Esophagus squamous epithelium (tissue), 5 donors: ENCODE results near the gene FAM107B. TPM values are rescaled to one million over a fixed set of nuclear protein-coding genes. Genes with fewer than 3 reads are reported as not detected.

Experiments used
- DNase-seq: peaks from one replicate; lab custom pipeline; 2025; lab: John Stamatoyannopoulos, UW
- H3K27ac ChIP-seq, 4 donors: fragments of 200-600 bp; sonication (generic); one replicate each; pipeline ENCODE4 v1.5.1; 2016 to 2019; ENCODE audit warnings: mild to moderate bottlenecking in 1 of 4
- H3K27me3 ChIP-seq, 4 donors: fragments of 200-600 bp; sonication (generic); 1 replicate in 3 of 4; 2 replicates in 1 of 4; pipeline versions ENCODE4 v1.5.1 to v1.6.0; 2017 to 2021; ENCODE audit warnings: antibody characterized with exemption in 1 of 4
- H3K36me3 ChIP-seq, 3 donors: fragments of 200-600 bp; sonication (generic); one replicate each; pipeline ENCODE4 v1.5.1; 2016 to 2019
- H3K4me1 ChIP-seq, 3 donors: fragments of 200-600 bp; sonication (generic); one replicate each; pipeline ENCODE4 v1.5.1; 2017 to 2019
- H3K4me3 ChIP-seq, 4 donors: fragments of 200-600 bp; sonication (generic); 1 replicate in 3 of 4; 2 replicates in 1 of 4; pipeline ENCODE4 v1.5.1; 2016 to 2019; ENCODE audit warnings: mild to moderate bottlenecking in 2 of 4, moderate library complexity in 1 of 4
- H3K9me3 ChIP-seq, 3 donors: fragments of 200-600 bp; sonication (generic); one replicate each; pipeline ENCODE4 v1.5.1; 2016 to 2019
- CTCF ChIP-seq, 6 experiments: fragments of 450-650 bp in 4 of 6; fragments of 200-600 bp in 2 of 6; sonication (generic) in 2 of 6; IDR thresholded peaks; one replicate each; pipeline ENCODE4 v1.5.1; 2016 to 2019; ENCODE audit warnings: antibody characterized with exemption in 6 of 6, mild to moderate bottlenecking in 4 of 6, moderate library complexity in 4 of 6
- POLR2A ChIP-seq, 4 donors: fragments of 450-650 bp; IDR thresholded peaks; one replicate each; pipeline ENCODE4 v1.6.1; 2017; ENCODE audit warnings: antibody characterized with exemption in 4 of 4, mild to moderate bottlenecking in 4 of 4, moderate library complexity in 3 of 4
- WGBS, 2 donors: methylation state at CpG; one replicate each; pipeline ENCODE4 v1.1.5; 2018; 5-methylcytosine and 5-hydroxymethylcytosine counted together
- intact Hi-C: fragments of 100-400 bp; cut with DNase I; formaldehyde crosslinking; loops from one replicate; pipeline ENCODE4 v1.15.0; 2022
- total RNA-seq, 4 donors: library from RNA; depleted of rRNA; stranded (reverse); fragments of >200 nt; gene quantifications; one replicate each; pipeline ENCODE4 v1.1.0, GENCODE V29; 2016
- donor health status: DM: yes; HTN: yes; CAD: no.

The FAM107B gene
- total RNA-seq, 4 donors from 2014 or later, result 6.7 to 17.0 (median 12.9) TPM

- Histone ChIP-seq H3K4me1 (peaks cover 0 to 37% (median 8%) of the 10 kb centered on the region in 3 donors), H3K4me3 (no peak overlapping the region), H3K9me3 (no peaks in the 10 kb centered on the region), H3K27me3 (no peaks in the 10 kb centered on the region), H3K27ac (no peak overlapping the region), H3K36me3 (peaks cover 0 to 4% (median 0%) of the 10 kb centered on the region in 3 donors)
- WGBS, 2 donors, result 62 to 67% methylated on average over 7 of the region's 7 CpGs
- TF ChIP-seq POLR2A (IDR thresholded peaks at IDR 0.05), result no peak
- no peak for TF ChIP-seq CTCF (IDR thresholded peaks at IDR 0.05)
- intact Hi-C loops, result no loop called here
- DNase-seq, result no peak
These were observed 239.1 kb downstream of the FAM107B start for GRCh38 chr10:14535457-14536130.

GRCh38 chr10:14534152-14534551 lies 240.5 kb downstream of the FAM107B start:
- Histone ChIP-seq H3K4me1 (peaks cover 0 to 25% (median 2%) of the 10 kb centered on the region in 3 donors), H3K4me3 (no peak overlapping the region), H3K36me3 (peaks cover 0 to 16% (median 0%) of the 10 kb centered on the region in 3 donors), H3K27me3 (no peaks in the 10 kb centered on the region), H3K9me3 (no peaks in the 10 kb centered on the region), H3K27ac (no peak overlapping the region)
- no peak for DNase-seq
- TF ChIP-seq CTCF (IDR thresholded peaks at IDR 0.05) (no peak), POLR2A (IDR thresholded peaks at IDR 0.05) (no peak)
- intact Hi-C loops, result no loop called here
- WGBS, 2 donors, result 91 to 96% methylated on average over 3 to 7 of the region's 7 CpGs

- H3K27me3 ChIP-seq, result no peaks in the 10 kb centered on the region
- WGBS, 2 donors, result 80 to 81% methylated on average over 16 of the region's 16 CpGs
- H3K9me3 ChIP-seq, result no peaks in the 10 kb centered on the region
- H3K4me1 ChIP-seq, result peaks cover 0 to 25% (median 2%) of the 10 kb centered on the region in 3 donors
- intact Hi-C loops, result no loop called here
- DNase-seq, result no peak
- peaks cover 0 to 24% (median 0%) of the 10 kb centered on the region in 3 donors for H3K36me3 ChIP-seq
- H3K4me3 ChIP-seq, result no peak overlapping the region
- TF ChIP-seq POLR2A (IDR thresholded peaks at IDR 0.05) (no peak), CTCF (IDR thresholded peaks at IDR 0.05) (no peak)
- no peak overlapping the region for H3K27ac ChIP-seq
These were observed 241.4 kb downstream of the FAM107B start for GRCh38 chr10:14533295-14533694.

DNA sequence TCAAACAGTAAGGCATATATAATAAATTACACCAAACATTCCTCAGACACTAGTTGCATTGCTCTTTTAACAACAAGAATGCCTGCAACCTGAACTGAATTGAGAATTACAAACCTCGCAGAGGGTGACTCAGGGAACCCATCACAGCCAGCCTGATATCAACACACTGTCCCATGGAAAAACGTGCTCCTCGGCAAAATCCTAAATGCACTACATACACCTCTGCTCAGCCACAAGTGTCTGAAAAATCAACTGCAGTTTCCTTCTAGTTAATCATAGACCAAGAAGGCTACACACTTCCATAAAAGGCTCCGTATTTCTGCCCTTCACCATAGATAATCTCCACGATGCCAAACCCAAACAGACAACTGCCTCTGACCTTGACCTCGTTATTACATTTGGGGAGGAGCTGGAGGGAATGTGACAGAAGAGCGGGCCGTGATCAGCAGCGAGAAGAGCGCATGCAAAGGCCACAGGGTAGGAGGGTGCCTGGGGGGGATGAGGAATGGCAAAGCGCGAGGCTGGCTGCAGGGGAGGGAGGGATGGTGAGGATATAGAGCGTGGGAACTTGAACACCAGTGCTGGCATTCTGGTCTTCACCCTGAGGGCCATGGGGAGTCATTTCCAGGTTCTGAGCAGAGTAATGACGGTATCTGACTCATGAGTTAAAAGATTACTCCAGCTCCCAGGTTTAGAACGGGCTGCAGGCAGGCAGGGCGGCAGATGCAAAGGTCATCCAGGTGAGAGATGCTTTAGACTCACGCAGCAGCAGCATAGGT lies 242.0 kb downstream of the FAM107B start:
- Histone ChIP-seq H3K9me3 (no peaks in the 10 kb centered on the region), H3K4me1 (peaks cover 0 to 25% (median 2%) of the 10 kb centered on the region in 3 donors), H3K27me3 (no peaks in the 10 kb centered on the region), H3K36me3 (peaks cover 0 to 24% (median 0%) of the 10 kb centered on the region in 3 donors), H3K4me3 (no peak overlapping the region), H3K27ac (peak overlapping the region in 2 of 4 donors; percentile 3 to 13)
- intact Hi-C loops, result no loop called here
- 58 to 67% methylated on average over 16 to 17 of the region's 17 CpGs for WGBS, 2 donors
- no peak for DNase-seq
- TF ChIP-seq CTCF (IDR thresholded peaks at IDR 0.05) (no peak), POLR2A (IDR thresholded peaks at IDR 0.05) (no peak)

- intact Hi-C loops, result no loop called here
- 86 to 92% methylated on average over 5 of the region's 5 CpGs for WGBS, 2 donors
- no peak for DNase-seq
These were observed 242.7 kb downstream of the FAM107B start for GRCh38 chr10:14531974-14532373.

More at GRCh38 chr10:14531974-14532373, 242.7 kb downstream of the FAM107B start:
- Histone ChIP-seq H3K27ac (no peak overlapping the region), H3K27me3 (no peaks in the 10 kb centered on the region), H3K36me3 (peaks cover 0 to 24% (median 0%) of the 10 kb centered on the region in 3 donors), H3K4me3 (no peak overlapping the region), H3K9me3 (no peaks in the 10 kb centered on the region), H3K4me1 (peaks cover 0 to 23% (median 2%) of the 10 kb centered on the region in 3 donors)
- TF ChIP-seq POLR2A (IDR thresholded peaks at IDR 0.05) (no peak), CTCF (IDR thresholded peaks at IDR 0.05) (no peak)
